Gastrocnemius medialis (tissue), 4 donors: ENCODE measurements around the gene CHID1.

Experiments
- CTCF ChIP-seq, 5 experiments: fragments of 450-650 bp in 3 of 5; fragments of 200-600 bp in 2 of 5; sonication (generic) in 2 of 5; IDR thresholded peaks in 4 of 5; conservative IDR thresholded peaks in 1 of 5; 1 replicate in 4 of 5; 2 replicates in 1 of 5; pipeline ENCODE4 v1.5.1; 2016 to 2019; ENCODE audit warnings: antibody characterized with exemption in 5 of 5, mild to moderate bottlenecking in 3 of 5, moderate library complexity in 3 of 5
- POLR2A ChIP-seq, 2 donors: fragments of 450-650 bp; IDR thresholded peaks; one replicate each; pipeline ENCODE4 v1.6.1; 2017; ENCODE audit warnings: antibody characterized with exemption in 2 of 2, mild to moderate bottlenecking in 2 of 2, moderate library complexity in 2 of 2

- TF ChIP-seq CTCF (IDR thresholded peaks at IDR 0.05 in 4 of 5, conservative IDR thresholded peaks at IDR 0.05 in 1 of 5) (peak in 1 of 5 experiments; percentile 25), POLR2A (IDR thresholded peaks at IDR 0.05) (peak; percentile 44 to 52)
These were observed 66.6 kb downstream of the CHID1 start for GRCh38 chr11:843818-844692.
